Measurements from ENCODE around the gene ACTMAP. TPM values are rescaled to one million over a fixed set of nuclear protein-coding genes. Genes with fewer than 3 reads are reported as not detected.

The ACTMAP gene
- total and polyA plus RNA-seq, 9 of the 15 experiments (the other 6 are each of a cell fraction or from before 2014, with no cell fraction given) = 1.7 to 16.6 (median 4.9) TPM

GRCh38 chr19:40776932-40777644 is 26.8 kb upstream of the ACTMAP start (continued):
- TF ChIP-seq USF1 (CRISPR knock-in tag; IDR thresholded peaks at IDR 0.05) = no peak
- TF ChIP-seq TSC22D4 (tag; IDR thresholded peaks at IDR 0.05) = no peak
- no peak for TF ChIP-seq YBX1 (IDR thresholded peaks at IDR 0.05)
- TF ChIP-seq FOXP4 (CRISPR knock-in tag; IDR thresholded peaks at IDR 0.05; ENCODE audit: borderline replicate concordance) = no peak
- TF ChIP-seq ERF (CRISPR knock-in tag; IDR thresholded peaks at IDR 0.05) = no peak
- TF ChIP-seq NCOA6 (IDR thresholded peaks at IDR 0.05) = no peak
- 0 out of 2 replicates have a peak, but pooled peaks have one; percentile 78 for TF ChIP-seq PTBP1 (IDR thresholded peaks at IDR 0.05; ENCODE audit: low read depth, low read length)
- TF ChIP-seq E2F6 (IDR thresholded peaks at IDR 0.05; ENCODE audit: borderline replicate concordance in 1 of 2, extremely low read depth in 1 of 2, insufficient read depth in 1 of 2, insufficient read length in 1 of 2, low read depth in 1 of 2, low read length in 1 of 2, poor library complexity in 1 of 2, severe bottlenecking in 1 of 2) = no peak
- TF ChIP-seq ARNT (IDR thresholded peaks at IDR 0.05) = peak in 1 of 2 experiments; percentile 17; a peak in 1 of 4 replicates
- TF ChIP-seq MYC (IDR thresholded peaks at IDR 0.05; ENCODE audit: low read depth, low read length) = no peak
- no peak for TF ChIP-seq MYC (CRISPR knock-in tag; IDR thresholded peaks at IDR 0.05; ENCODE audit: borderline replicate concordance, low read depth)
- TF ChIP-seq TCF7 (IDR thresholded peaks at IDR 0.05; ENCODE audit: borderline replicate concordance) = no peak
- peak; percentile 37 for TF ChIP-seq PHF20 (IDR thresholded peaks at IDR 0.05; ENCODE audit: partially characterized antibody)
- 0 out of 2 replicates have a peak, but pooled peaks have one; percentile 20 for TF ChIP-seq XRCC5 (IDR thresholded peaks at IDR 0.05; ENCODE audit: low read depth, low read length)
- no peak for TF ChIP-seq EZH2 (IDR thresholded peaks at IDR 0.05; ENCODE audit: borderline replicate concordance, low read depth, low read length)
- TF ChIP-seq SMARCE1 (IDR thresholded peaks at IDR 0.05) = 0 out of 2 replicates have a peak, but pooled peaks have one; percentile 8
- no peak for TF ChIP-seq ZNF449 (CRISPR knock-in tag; IDR thresholded peaks at IDR 0.05)
- no peak for TF ChIP-seq ZNF586 (CRISPR knock-in tag; conservative IDR thresholded peaks at IDR 0.05)
- TF ChIP-seq SRSF9 (IDR thresholded peaks at IDR 0.05; ENCODE audit: borderline replicate concordance, low read depth, low read length) = no peak
- TF ChIP-seq CHD4 (IDR thresholded peaks at IDR 0.05; ENCODE audit: insufficient read depth, insufficient replicate concordance, low read depth, low read length, poor library complexity, severe bottlenecking) = peak; percentile 89
- TF ChIP-seq PTRF (tag; IDR thresholded peaks at IDR 0.05) = no peak

Data from K562 (cell line).